NB4 (cell line): ENCODE measurements around the gene TMEM11.

ENCODE experiments used
- DNase-seq: peaks from one replicate; pipeline ENCODE4 v3.0.0; 2010; ENCODE audit warnings: low read depth
- H3K4me3 ChIP-seq: one replicate; pipeline ENCODE4 v1.5.1; 2011; ENCODE audit warnings: mild to moderate bottlenecking, low read depth, low read length, moderate library complexity
- CTCF ChIP-seq: IDR thresholded peaks from one replicate; pipeline ENCODE4 v1.5.1; 2012; ENCODE audit warnings: low read depth, low read length
- MAX ChIP-seq: IDR thresholded peaks from 2 replicates; pipeline ENCODE4 v1.6.1; 2011; ENCODE audit warnings: low read depth, low read length
- MYC ChIP-seq: IDR thresholded peaks from 2 replicates; pipeline ENCODE4 v1.6.1; 2011; ENCODE audit warnings: low read depth, low read length
- POLR2A ChIP-seq: IDR thresholded peaks from 2 replicates; pipeline ENCODE4 v1.6.1; 2011; ENCODE audit warnings: mild to moderate bottlenecking; ENCODE audit not compliant: insufficient read length; ENCODE audit errors: extremely low read depth

Gene TMEM11

GRCh38 chr17:21186399-21187187 lies 27.4 kb downstream of the TMEM11 start:
- no peak overlapping the region for H3K4me3 ChIP-seq
- TF ChIP-seq POLR2A (no peak), MYC (no peak), MAX (no peak), CTCF (no peak)
- DNase-seq, result no peak

GRCh38 chr17:21185061-21185460 lies 28.9 kb downstream of the TMEM11 start:
- H3K4me3 ChIP-seq, result no peak overlapping the region
- TF ChIP-seq CTCF, result no peak
- no peak for DNase-seq

- TF ChIP-seq CTCF (no peak), MAX (no peak), MYC (no peak), POLR2A (no peak)
- no peak for DNase-seq
- no peak overlapping the region for H3K4me3 ChIP-seq
Observed at GRCh38 chr17:21184570-21184969, 29.4 kb downstream of the TMEM11 start.

- no peak overlapping the region for H3K4me3 ChIP-seq
- DNase-seq, result no peak
- TF ChIP-seq POLR2A, result no peak
- TF ChIP-seq CTCF, result no peak
- TF ChIP-seq MAX, result no peak
- TF ChIP-seq MYC, result no peak
Observed at GRCh38 chr17:21183468-21183867, 30.5 kb downstream of the TMEM11 start.

- no peak for DNase-seq
- no peak for TF ChIP-seq MYC
- H3K4me3 ChIP-seq, result no peak overlapping the region
Observed at GRCh38 chr17:21177854-21178600, 35.9 kb downstream of the TMEM11 start.

- no peak overlapping the region for H3K4me3 ChIP-seq
- TF ChIP-seq MYC, result no peak
- DNase-seq, result no peak
Observed at GRCh38 chr17:21177401-21177800, 36.6 kb downstream of the TMEM11 start.

- no peak for TF ChIP-seq CTCF
- no peak for TF ChIP-seq MAX
- TF ChIP-seq MYC, result no peak
- no peak for TF ChIP-seq POLR2A
- H3K4me3 ChIP-seq, result no peak overlapping the region
- no peak for DNase-seq
Observed at GRCh38 chr17:21176773-21177395, 37.1 kb downstream of the TMEM11 start.
